Stimulated activated CD8-positive, alpha-beta memory T cell treated with anti-CD3 and anti-CD28 coated beads, Interleukin-7, amount 100 ng/mL, for 4 hours (primary cell): ENCODE measurements around the gene HDAC7.

Source experiments
- DNase-seq, 2 donors: peaks; one replicate each; pipeline ENCODE4 v3.0.0-alpha.2; 2020; ENCODE audit warnings: low read depth in 2 of 2

Gene HDAC7

GRCh38 chr12:47763481-47764346, 56.0 kb downstream of the HDAC7 start:
- no peak for DNase-seq

DNA sequence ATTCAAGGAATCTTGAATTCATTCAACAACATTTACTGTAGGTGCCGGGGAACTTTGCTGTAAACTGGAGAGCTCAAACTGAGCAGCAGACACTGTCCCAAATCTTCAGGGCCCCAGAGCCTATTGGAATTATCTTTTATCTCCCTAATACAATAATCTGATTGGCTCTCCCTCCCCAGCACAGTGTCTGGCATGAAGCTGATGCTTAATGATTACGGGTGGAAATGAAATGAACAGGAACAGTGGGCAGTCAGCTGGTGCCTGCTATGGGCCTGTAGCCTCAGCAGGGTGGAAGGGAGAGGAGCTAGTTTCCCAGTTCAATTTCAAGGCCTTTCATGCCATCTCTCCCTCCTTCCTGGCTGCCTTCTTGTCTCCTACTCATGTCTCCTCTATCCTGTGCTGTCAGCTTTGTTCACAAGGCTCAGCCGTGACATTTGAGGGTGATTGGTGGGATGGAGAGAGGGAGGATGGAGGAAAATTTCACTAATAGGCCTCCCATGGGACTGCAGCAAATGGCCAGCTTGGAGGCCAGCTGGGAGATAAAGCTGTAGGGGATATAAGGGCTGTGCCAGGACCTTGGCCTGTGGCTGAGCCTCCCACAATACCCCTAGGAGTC, 56.7 kb downstream of the HDAC7 start:
- DNase-seq, result no peak

DNA sequence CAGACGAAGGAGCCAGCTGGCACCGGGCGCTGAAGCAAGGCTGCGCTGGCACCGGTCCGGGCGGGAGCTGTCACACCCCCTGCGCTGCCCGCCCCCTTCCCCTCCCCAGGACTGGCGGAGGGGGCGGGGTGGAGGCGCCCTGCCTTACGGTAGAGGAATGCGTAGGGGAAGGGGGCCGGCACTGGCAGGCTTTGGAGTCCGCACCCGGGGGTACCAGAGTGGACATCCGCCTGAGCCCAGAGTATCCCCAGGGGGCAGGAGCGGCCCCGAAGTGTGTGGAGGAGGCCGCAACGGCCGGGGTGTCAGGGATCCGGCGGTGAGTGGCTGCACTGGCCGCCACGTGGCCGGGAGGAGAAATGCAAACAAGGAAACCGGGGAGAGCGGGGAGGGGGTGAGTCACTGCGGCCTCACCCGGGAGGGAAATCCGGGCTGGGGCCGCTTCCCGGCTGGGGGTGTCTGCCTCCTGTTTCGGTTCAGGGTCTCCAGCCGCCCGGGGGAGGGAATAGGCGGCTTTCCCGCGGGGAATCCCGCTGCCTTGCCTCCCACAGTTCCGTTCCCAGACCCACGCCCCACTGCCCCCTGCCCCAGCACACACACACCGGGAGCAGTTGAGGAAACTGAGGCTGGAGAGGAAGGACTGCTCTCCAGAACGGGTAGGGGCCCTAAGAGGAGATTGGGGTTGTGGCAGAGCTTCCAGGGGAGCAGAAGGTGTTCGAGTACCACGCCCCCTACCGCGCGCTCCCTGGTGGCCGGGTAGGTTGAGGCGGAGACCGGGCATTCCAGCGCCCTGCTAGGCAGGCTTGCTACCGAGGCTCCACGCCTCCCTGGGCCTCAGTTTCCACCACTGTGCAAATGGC, 60.6 kb downstream of the HDAC7 start, which contains the start of gene RAPGEF3:
RAPGEF3 (minus strand) TSS at position 47 of the 857 bp plus-strand sequence. CDS start 324 bp downstream, outside the sequence.
- peak; percentile 40 to 65 for DNase-seq

DNA sequence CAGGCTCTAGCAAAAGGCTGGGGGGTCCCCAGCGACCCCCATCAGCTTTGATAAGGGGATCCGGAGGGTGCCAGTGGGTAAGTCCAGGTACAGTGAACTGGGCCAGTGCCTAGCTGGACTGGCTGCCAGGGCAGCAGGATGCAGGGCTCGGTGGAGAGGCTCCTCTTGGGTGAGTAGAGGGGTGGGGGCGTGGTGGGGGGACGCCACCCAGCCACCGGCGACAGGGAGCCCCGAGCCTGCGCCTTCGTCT, 61.2 kb downstream of the HDAC7 start:
- no peak for DNase-seq

GRCh38 chr12:47757840-47758583, 61.7 kb downstream of the HDAC7 start:
- no peak for DNase-seq

GRCh38 chr12:47757364-47757839, 62.3 kb downstream of the HDAC7 start:
- no peak for DNase-seq

DNA sequence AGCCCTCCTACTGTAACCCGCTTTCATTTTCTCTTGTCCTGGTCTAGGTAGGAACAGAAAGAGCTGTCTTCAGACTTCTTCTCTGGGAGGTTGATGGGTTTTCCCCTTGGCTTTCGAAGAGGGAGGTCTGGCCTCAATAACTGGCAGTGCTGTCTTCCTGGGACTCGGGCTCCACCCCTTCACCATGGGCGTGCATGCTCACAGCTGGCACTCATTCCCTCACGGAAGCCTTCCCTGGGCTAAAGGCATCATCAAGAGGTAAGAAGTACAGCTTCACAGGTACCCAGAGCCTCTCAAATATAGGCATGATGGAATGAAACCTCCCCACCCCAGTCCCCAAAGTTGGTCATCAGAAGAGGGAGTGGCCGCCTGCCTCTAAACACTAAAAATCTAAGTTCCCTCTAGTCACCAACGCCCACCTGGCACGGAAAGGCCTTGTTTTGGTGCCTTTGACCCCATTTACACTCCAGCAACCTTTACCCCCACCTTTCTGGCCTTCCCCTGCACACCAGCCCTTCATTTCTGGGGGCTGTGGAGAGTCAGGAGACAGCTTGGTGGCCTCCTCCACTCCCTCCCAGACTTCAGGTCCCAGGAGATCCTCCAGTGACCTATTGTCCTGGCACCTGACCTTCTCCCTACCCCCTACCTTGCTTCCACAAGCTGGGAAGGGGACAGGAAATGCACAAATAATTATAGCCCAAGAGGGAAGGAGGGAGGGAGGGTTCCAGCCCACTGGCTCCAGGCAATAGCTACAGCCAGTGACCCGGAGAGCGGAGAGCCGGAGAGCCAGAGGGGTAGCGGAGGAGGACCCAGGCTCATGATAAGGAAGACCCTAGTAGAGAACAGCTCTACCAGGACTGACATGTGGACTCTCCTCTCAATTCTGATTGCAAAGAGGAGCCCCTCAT, 63.8 kb downstream of the HDAC7 start:
- DNase-seq, result no peak

DNA sequence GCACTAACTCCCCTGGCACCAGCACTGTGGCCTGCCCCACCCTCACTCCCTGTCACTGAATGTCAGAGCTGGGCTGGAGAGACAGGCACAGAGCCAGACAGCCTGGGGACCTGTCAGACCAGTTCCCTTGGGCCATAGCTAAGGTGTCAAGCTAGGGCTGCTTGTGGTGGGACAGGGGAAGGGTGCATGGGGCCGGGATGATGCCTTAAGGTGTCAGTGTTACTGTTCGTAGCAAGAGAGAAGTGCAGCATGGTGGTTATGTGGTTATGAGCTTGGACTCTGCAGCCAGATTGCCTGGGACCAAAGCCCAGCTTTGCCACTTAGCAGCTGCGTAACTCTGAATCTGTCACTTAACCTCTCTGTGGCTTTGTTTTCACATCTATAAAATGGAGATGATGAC, 64.8 kb downstream of the HDAC7 start:
- no peak for DNase-seq

- no peak for DNase-seq
Measured at GRCh38 chr12:47754126-47754525, 65.6 kb downstream of the HDAC7 start.

- no peak for DNase-seq
Measured at GRCh38 chr12:47753021-47754001, 66.4 kb downstream of the HDAC7 start.

GRCh38 chr12:47752552-47752951, 67.2 kb downstream of the HDAC7 start:
- no peak for DNase-seq

GRCh38 chr12:47752121-47752520, 67.6 kb downstream of the HDAC7 start:
- DNase-seq, result no peak

DNA sequence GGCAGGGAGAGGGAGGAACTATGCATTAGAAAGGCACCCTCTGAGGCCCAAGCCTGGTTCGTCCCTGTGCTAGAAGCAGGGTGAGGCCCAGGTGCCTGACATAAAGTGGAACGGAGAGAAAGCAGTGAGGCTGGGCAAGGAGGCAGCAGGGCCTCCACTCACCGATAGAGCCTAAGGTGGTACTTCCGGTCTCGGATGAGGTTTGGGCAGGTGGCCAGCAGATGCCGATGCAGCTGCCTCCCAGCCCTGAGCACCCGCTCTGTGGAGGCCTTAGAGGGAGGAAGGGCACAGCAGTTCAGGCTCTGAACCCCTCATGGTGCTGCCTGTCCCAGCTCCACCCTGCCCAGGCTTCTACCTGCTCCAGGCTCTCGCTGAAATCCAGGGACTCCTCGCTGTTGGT, 68.1 kb downstream of the HDAC7 start:
- no peak for DNase-seq

DNA sequence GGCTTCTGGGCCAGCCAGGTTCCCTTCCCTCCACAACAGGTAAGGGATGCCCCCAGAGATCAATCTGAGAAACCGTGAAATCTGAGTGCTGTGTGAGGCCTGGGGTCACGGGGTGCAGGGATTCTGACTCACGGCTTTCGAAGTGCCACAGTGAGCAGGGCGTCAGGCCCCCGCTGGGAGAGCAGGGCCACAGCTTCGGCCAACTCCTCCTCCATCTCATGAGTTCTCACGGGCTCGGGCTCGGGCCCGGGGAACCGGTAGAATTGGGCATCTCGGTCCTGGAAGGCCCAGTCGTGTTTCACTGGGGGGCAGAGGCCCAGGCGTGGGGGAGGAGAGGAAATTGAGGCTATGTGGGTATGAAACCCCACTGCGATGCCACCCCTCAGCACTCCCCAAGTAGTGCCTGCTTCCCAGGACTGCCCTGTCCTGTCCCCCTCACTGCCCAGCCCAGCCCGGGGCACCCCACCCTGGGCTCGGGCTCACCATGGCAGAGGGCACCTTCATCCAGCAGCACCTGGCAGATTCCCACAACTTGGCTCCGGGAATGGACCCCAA, 68.7 kb downstream of the HDAC7 start:
- DNase-seq, result no peak

DNA sequence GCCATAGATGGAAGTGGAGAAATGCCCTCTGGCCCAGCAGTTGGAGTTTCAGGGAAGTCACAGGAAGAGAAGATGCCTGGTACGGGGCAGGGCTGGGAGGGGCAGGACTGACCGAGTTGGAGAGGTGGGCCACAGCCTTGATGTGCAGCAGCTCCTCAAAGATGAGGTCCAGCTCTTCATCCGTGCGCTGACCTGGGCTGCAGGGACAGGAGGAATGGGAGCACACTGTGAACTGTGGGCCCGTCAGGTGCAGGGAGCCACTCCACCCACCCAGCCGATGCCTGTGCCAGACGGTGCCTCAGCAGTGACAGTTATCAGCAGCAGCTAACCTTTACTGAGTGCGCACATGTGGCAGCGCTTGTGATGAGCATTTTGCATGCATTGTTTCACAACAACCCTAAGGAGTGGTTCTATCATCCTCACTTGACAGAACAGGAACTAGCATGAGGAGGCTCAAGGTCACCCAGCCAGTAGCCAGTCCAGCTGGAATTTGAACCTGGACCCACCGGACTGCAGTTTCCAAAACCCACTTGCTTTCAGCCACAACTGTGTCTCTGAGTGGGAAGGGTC, 69.4 kb downstream of the HDAC7 start:
- DNase-seq, result no peak

DNA sequence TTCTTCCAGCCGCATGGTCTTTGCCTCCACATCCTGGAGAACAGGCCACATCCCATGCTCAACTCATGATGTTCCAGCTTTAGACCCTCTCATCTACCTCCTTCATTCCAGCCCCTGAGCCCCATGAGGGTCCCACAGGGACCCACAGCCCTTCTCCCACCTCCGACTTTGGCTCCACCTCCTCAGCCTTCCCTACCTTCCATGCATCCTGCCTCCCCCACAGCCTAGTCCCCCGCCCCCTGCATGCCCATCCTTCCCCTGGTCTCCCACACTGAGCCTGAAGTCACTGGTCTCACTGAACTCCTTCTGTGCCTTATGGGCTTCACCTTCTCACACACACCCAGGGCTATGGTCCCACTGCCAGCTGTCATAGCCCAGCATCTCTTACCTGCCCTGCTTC, 70.8 kb downstream of the HDAC7 start:
- DNase-seq, result no peak

DNA sequence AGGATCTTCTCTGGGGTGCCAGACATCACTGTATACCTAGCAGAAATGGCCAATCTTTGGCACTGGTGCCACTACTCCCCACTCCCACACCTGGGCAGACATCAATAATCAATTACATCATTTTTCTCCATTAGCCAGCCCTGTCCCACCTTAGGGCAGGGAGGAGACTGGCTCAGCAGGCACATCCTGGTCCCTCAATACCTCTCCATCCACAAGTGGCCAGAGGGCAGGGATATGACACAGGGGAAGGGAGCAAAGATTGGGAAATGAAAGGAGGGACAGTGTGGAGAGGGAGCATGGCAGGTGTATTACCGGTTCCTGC, 71.2 kb downstream of the HDAC7 start:
- DNase-seq, result no peak

GRCh38 chr12:47747596-47748506, 71.9 kb downstream of the HDAC7 start:
- no peak for DNase-seq
